ENCODE measurements around the gene KMT2C. TPM values are rescaled to one million over a fixed set of nuclear protein-coding genes. Genes with fewer than 3 reads are reported as not detected.
"Not testable (repeated sequence)": the region's sequence is repeated elsewhere in the genome, so short reads cannot be mapped to it uniquely, and the experiment has no call there.

The KMT2C gene
- total RNA-seq, 4 donors from 2014 or later: 59.0 to 73.9 (median 69.5) TPM

DNA sequence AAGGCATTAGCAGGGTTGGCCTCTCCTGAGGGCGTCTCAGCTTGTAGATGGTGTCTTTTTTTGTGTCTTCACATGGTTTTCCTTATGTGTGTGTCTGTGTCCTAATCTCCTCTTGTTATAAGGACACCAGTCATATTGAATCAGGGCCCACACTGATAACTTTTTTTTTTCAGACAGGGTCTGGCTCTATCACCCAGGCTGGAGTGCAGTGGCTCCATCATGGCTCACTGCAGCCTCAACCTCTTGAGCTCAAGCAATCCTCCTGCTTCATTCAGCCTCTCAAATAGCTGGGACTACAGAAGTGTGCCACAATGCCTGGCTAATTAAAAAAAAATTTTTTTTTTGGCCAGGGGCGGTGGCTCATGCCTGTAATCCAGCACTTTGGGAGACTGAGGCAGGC lies 41.3 kb upstream of the KMT2C start:
- no peaks in the 10 kb centered on the region for H3K27me3 ChIP-seq
- H3K4me3 ChIP-seq: no peak overlapping the region
- no peaks in the 10 kb centered on the region for H3K9me3 ChIP-seq
- no peaks in the 10 kb centered on the region for H3K36me3 ChIP-seq
- H3K27ac ChIP-seq (replicated peaks in 1 of 4): no peak overlapping the region
- no peak for DNase-seq (ENCODE audit: extremely low spot score)
- TF ChIP-seq, protein P1, sequence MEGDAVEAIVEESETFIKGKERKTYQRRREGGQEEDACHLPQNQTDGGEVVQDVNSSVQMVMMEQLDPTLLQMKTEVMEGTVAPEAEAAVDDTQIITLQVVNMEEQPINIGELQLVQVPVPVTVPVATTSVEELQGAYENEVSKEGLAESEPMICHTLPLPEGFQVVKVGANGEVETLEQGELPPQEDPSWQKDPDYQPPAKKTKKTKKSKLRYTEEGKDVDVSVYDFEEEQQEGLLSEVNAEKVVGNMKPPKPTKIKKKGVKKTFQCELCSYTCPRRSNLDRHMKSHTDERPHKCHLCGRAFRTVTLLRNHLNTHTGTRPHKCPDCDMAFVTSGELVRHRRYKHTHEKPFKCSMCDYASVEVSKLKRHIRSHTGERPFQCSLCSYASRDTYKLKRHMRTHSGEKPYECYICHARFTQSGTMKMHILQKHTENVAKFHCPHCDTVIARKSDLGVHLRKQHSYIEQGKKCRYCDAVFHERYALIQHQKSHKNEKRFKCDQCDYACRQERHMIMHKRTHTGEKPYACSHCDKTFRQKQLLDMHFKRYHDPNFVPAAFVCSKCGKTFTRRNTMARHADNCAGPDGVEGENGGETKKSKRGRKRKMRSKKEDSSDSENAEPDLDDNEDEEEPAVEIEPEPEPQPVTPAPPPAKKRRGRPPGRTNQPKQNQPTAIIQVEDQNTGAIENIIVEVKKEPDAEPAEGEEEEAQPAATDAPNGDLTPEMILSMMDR (IDR thresholded peaks at IDR 0.05): no peak
- TF ChIP-seq POLR2AphosphoS5 (IDR thresholded peaks at IDR 0.05) (no peak), POLR2A (IDR thresholded peaks at IDR 0.05; ENCODE audit: low read depth) (no peak), EP300 (IDR thresholded peaks at IDR 0.05) (no peak)
- intact Hi-C loops (cut with DNase I): no loop called here
- WGBS: 94% methylated on average over 2 of the region's 2 CpGs
- H3K4me1 ChIP-seq: no peaks in the 10 kb centered on the region

DNA sequence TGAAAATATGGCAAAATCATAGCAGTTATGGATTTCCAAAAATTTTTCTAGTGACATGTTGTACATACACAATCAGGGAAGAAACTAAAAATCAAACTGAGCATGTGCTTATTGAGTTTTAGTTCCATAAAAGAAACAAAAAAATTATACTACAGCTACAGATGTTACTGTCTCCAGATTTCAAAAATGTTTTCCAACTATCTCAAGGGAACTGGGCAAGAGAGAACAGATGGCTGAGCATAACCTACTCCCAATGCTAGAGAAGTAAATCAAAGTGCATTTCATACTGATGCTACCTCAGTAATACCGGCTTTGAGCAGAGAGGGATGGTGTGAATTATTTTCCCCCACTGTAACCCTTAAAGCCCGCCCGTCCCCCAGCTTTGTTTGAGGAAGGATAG lies 40.7 kb upstream of the KMT2C start:
- no peaks in the 10 kb centered on the region for H3K27me3 ChIP-seq
- intact Hi-C loops (cut with DNase I): no loop called here
- no peak for DNase-seq (ENCODE audit: extremely low spot score)
- no peaks in the 10 kb centered on the region for H3K36me3 ChIP-seq
- H3K27ac ChIP-seq (replicated peaks in 1 of 4): no peak overlapping the region
- TF ChIP-seq EP300 (IDR thresholded peaks at IDR 0.05) (no peak), POLR2A (IDR thresholded peaks at IDR 0.05; ENCODE audit: low read depth) (no peak), POLR2AphosphoS5 (IDR thresholded peaks at IDR 0.05) (no peak)
- TF ChIP-seq, protein P1 (IDR thresholded peaks at IDR 0.05): no peak
- WGBS: 75% methylated on average over 3 of the region's 3 CpGs
- no peak overlapping the region for H3K4me3 ChIP-seq
- no peaks in the 10 kb centered on the region for H3K9me3 ChIP-seq
- no peaks in the 10 kb centered on the region for H3K4me1 ChIP-seq

DNA sequence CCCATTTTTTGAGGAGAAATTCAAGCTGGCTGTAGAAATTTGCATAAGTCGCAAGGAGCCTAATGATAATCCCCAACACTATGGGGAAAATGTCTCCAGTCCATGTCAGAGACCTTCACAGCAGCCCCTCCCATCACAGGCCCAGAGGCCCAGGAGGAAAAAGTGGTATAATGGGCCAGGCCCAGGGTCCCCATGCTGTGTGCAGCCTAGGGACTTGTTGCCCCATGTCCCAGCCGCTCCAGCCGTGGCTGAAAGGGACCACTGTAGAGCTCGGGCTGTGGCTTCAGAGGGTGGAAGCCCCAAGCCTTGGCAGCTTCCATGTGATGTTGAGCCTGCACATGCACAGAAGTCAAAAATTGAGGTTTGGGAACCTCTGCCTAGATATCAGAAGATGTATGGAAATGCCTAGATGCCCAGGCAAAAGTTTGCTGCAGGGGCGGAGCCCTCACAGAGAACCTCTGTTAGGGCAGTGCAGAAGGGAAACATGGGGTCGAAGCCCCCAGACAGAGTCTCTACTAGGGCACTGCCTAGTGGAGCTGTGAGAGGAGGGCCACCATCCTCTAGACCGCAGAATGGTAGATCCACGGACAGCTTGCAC lies 35.3 kb upstream of the KMT2C start:
- H3K27ac ChIP-seq (replicated peaks in 1 of 4); H3K36me3 ChIP-seq; H3K9me3 ChIP-seq; H3K27me3 ChIP-seq; intact Hi-C loops (cut with DNase I); H3K4me1 ChIP-seq; DNase-seq (ENCODE audit: extremely low spot score); H3K4me3 ChIP-seq: not testable (repeated sequence)
- 98% methylated on average over 8 of the region's 8 CpGs for WGBS

DNA sequence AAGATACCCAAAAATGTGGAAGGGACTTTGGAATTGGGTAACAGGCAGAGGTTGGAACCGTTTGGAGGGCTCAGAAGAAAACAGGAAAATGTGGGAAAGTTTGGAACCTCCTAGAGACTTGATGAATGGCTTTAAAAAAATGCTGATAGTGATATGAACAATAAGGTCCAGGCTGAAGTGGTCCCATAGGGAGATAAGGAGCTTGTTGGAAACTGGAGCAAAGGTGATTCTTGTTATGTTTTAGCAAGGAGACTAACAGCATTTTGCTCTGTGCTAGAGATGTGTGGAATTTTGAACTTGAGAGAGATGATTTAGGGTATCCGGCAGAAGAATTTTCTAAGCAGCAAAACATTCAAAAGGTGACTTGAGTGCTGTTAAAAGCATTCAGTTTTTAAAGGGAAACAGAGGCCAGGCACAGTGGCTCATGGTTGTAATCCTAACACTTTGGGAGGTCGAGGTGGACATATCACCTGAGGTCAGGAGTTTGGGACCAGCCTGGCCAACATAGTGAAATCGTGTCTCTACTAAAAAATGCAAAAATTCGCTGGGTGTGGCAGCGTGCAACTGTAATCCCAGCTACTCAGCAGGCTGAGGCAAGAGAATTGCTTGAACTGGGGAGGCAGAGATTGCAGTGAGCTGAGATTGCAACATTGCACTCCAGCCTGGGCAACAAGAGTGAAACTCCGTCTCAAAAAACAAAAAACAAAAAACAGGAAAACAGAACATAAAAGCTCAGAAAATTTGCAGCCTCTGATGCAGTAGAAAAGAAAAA lies 34.6 kb upstream of the KMT2C start:
- H3K27me3 ChIP-seq; intact Hi-C loops (cut with DNase I); H3K36me3 ChIP-seq; H3K4me1 ChIP-seq; H3K9me3 ChIP-seq; DNase-seq (ENCODE audit: extremely low spot score); H3K4me3 ChIP-seq; H3K27ac ChIP-seq (replicated peaks in 1 of 4): not testable (repeated sequence)
- WGBS: 78% methylated on average over 7 of the region's 7 CpGs

DNA sequence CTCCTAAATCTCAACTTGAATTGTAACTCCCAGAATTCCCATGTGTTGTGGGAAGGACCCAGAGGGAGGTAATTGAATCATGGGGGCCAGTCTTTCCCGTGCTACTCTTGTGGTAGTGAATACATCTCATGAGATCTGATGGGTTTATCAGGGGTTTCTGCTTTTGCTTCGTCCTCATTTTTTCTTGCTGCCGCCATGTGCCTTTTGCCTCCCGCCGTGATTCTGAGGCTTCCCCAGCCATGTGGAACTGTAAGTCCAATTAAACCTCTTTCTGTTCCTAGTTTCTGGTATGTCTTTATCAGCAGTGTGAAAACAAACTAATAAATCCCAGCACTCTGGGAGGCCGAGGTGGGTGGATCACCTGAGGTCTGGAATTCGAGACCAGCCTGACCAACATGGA lies 33.8 kb upstream of the KMT2C start:
- not testable (repeated sequence) for H3K27me3 ChIP-seq; DNase-seq (ENCODE audit: extremely low spot score); H3K36me3 ChIP-seq; H3K9me3 ChIP-seq; H3K27ac ChIP-seq (replicated peaks in 1 of 4); H3K4me3 ChIP-seq
- intact Hi-C loops (cut with DNase I): loop anchor here (10.0 kb wide), 1 partner anchor 125 kb away; no protein-coding TSS in a partner anchor
- H3K4me1 ChIP-seq: peaks cover 7 to 11% (median 9%) of the 10 kb centered on the region in 4 donors
- 95% methylated on average over 7 of the region's 7 CpGs for WGBS

DNA sequence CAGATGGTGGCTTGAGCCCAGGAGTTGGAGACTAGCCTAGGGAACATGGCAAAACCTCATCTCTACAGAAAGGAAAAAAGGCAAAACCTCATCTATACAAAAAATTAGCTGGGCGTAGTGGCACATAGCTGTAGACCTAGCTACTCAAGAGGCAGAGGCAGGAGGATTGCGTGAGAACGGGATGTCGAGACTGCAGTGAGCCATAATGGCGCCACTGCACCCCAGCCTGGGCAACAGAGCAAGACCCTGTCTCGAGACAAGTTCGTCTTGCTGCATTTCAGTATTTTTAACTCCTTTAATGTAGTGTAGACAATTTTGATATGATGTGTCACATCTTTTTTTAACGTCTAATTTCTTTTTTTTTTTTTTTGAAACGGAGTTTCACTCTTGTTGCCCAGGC lies 31.4 kb upstream of the KMT2C start:
- 96% methylated on average over 9 of the region's 9 CpGs for WGBS
- Histone ChIP-seq H3K36me3 (no peaks in the 10 kb centered on the region), H3K27ac (replicated peaks in 1 of 4) (no peak overlapping the region), H3K4me1 (peaks cover 10 to 19% (median 16%) of the 10 kb centered on the region in 4 donors), H3K9me3 (no peaks in the 10 kb centered on the region), H3K27me3 (no peaks in the 10 kb centered on the region), H3K4me3 (no peak overlapping the region)
- no peak for TF ChIP-seq EP300 (IDR thresholded peaks at IDR 0.05)
- TF ChIP-seq, protein P1 (IDR thresholded peaks at IDR 0.05): no peak
- no peak for TF ChIP-seq POLR2A (IDR thresholded peaks at IDR 0.05; ENCODE audit: low read depth)
- no peak for TF ChIP-seq POLR2AphosphoS5 (IDR thresholded peaks at IDR 0.05)
- intact Hi-C loops (cut with DNase I): loop anchor here (10.0 kb wide), 1 partner anchor 122 kb away; no protein-coding TSS in a partner anchor
- no peak for DNase-seq (ENCODE audit: extremely low spot score)

Measured in esophagus muscularis mucosa (tissue), 4 donors.